Measurements from ENCODE around the gene GOLT1A. TPM values are rescaled to one million over a fixed set of nuclear protein-coding genes. Genes with fewer than 3 reads are reported as not detected.

GOLT1A gene
- total and polyA plus RNA-seq, 2 donors, result 0.47 to 1.4 TPM

DNA sequence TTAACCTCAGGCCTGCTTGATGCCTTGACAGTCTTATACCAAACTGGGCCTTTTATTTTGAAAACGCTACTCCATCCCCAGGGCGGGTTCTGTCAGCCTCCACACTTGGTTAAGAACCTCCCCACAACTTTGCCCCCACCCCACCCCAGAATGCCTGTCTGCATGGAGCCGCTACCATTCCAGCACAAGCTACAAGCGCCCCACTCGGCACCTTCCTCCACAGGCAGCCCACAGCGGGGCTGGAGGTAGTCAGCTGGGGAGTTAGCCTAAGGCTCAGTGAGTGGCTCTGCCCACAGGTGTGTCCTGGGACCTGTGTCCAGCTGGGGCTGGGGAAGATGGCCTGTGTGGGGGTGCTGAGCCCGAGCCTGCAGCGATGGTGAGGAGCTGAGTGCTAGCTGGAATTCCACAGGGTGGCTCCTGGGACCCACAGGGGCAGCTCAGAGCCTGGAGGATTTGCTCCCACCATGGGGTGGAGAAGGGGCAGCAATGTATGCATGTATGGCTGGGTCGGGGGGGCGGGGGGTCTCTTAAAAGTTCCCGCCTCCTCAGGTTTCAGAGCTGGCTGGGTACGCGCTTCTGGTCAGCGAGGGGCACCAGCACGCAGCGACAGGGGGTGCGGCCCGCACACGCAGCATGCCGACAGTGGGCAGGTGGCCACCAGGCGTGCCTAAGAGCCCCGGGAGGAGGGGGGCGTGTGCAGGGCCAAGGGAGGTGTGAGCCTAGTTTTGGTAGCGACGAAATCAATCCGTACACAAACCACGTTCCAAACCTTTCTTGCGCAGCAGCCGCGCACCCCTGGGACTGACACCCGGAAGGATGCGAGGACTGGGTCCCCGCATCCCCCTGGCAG lies 62.9 kb downstream of the GOLT1A start:
- DNase-seq (ENCODE audit: low read depth in 6 of 9, low spot score in 9 of 9), result peak in 1 of 9 donors; percentile 10
- no peaks in the 10 kb centered on the region for H3K9me3 ChIP-seq (ENCODE audit: control insufficient read depth in 2 of 2, insufficient read depth in 1 of 2, low read length in 1 of 2)
- H3K27me3 ChIP-seq (ENCODE audit: control insufficient read depth in 2 of 2, insufficient read depth in 1 of 2, low read length in 1 of 2), result peaks cover 11 to 55% of the 10 kb centered on the region in 2 donors
- WGBS, result 52% methylated on average over 33 of the region's 33 CpGs
- H3K27ac ChIP-seq (ENCODE audit: low read depth in 1 of 2, low read length in 1 of 2), result no peak overlapping the region
- H3K4me3 ChIP-seq (ENCODE audit: low read length in 2 of 2), result peak overlapping the region; percentile 42 to 61
- peaks cover 2 to 11% of the 10 kb centered on the region in 2 donors for H3K4me1 ChIP-seq (ENCODE audit: control insufficient read depth in 2 of 2, insufficient read depth in 2 of 2, low read length in 2 of 2)
- no peaks in the 10 kb centered on the region for H3K36me3 ChIP-seq (ENCODE audit: control insufficient read depth in 2 of 2, insufficient read depth in 2 of 2, low read length in 1 of 2)

DNA sequence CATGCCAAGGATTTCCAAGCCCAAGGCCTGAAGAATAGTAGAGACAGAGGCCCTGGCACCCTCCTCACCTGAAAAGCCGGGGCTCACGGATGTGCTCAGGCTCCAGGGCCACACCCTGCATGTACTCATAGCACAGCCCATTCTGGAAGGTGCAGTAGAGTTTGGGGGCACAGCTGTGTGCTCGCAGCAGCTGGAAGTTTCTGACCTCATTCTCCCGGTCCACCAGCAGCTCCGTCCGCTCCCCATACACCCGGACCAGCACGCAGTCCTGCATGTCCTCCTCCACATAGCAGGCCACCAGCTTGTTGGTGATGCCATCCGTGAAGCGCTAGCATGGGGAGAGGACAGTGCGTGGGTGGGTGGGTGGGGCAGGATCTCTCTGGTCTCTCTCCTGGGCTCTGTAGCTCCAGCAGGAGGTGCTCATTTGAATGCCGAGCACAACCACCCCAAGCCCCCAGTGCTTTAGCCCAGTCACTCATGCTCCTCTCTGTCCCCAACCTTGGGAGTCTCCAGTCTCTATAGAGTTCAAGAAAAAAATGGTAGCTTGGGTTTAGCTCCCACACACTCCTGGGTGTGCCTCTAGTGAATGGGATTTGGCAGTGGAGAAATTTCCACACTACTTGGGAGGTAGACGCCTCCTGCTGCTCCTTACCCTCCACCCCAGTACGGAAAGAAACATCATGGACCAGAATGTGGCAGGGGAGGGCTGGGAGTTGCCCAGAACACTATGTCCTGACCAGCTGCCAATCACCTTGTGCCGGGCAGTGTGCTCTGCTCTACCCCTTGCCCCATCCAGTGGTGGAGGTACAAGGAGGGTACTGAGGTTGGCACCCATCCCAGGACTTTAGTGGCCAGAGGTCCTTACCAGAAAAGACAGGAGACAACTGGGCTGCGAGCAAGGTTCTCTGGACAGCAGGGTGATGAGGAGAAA lies 63.9 kb downstream of the GOLT1A start:
- H3K27me3 ChIP-seq (ENCODE audit: control insufficient read depth in 2 of 2, insufficient read depth in 1 of 2, low read length in 1 of 2), result peaks cover 11 to 52% of the 10 kb centered on the region in 2 donors
- H3K27ac ChIP-seq (ENCODE audit: low read depth in 1 of 2, low read length in 1 of 2), result no peak overlapping the region
- no peaks in the 10 kb centered on the region for H3K36me3 ChIP-seq (ENCODE audit: control insufficient read depth in 2 of 2, insufficient read depth in 2 of 2, low read length in 1 of 2)
- 95% methylated on average over 16 of the region's 16 CpGs for WGBS
- H3K9me3 ChIP-seq (ENCODE audit: control insufficient read depth in 2 of 2, insufficient read depth in 1 of 2, low read length in 1 of 2), result no peaks in the 10 kb centered on the region
- DNase-seq (ENCODE audit: low read depth in 6 of 9, low spot score in 9 of 9), result no peak
- H3K4me3 ChIP-seq (ENCODE audit: low read length in 2 of 2), result no peak overlapping the region
- H3K4me1 ChIP-seq (ENCODE audit: control insufficient read depth in 2 of 2, insufficient read depth in 2 of 2, low read length in 2 of 2), result peaks cover 2 to 11% of the 10 kb centered on the region in 2 donors

DNA sequence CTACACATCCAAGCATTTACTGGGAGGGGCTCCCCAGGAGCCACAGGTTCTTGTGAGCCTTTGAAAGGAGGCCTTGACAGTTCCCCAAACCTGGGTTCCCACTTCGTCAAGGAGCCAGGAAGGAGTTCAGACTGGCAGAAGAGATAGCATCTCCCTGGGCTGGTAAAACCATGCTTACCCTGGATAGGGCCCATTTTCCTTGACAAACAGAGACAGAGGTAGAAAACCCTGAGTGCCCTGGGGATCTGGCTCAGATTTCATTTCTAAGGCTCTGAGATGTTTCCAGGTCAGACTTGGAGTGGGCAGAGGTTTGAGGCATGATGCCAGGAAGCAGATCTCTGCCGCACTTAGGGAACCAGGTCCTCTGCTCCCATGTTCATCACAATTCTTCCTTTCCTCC lies 64.7 kb downstream of the GOLT1A start:
- Histone ChIP-seq H3K9me3 (ENCODE audit: control insufficient read depth in 2 of 2, insufficient read depth in 1 of 2, low read length in 1 of 2) (no peaks in the 10 kb centered on the region), H3K27me3 (ENCODE audit: control insufficient read depth in 2 of 2, insufficient read depth in 1 of 2, low read length in 1 of 2) (peaks cover 11 to 46% of the 10 kb centered on the region in 2 donors), H3K27ac (ENCODE audit: low read depth in 1 of 2, low read length in 1 of 2) (no peak overlapping the region), H3K4me1 (ENCODE audit: control insufficient read depth in 2 of 2, insufficient read depth in 2 of 2, low read length in 2 of 2) (peaks cover 2 to 11% of the 10 kb centered on the region in 2 donors), H3K36me3 (ENCODE audit: control insufficient read depth in 2 of 2, insufficient read depth in 2 of 2, low read length in 1 of 2) (no peaks in the 10 kb centered on the region), H3K4me3 (ENCODE audit: low read length in 2 of 2) (no peak overlapping the region)
- 78% methylated on average over 2 of the region's 2 CpGs for WGBS
- DNase-seq (ENCODE audit: low read depth in 6 of 9, low spot score in 9 of 9), result no peak

Other genes with a start within 250 kb of the GOLT1A start
- 2.2 TPM for gene SOX13, start 140.9 kb downstream of the GOLT1A start, total RNA-seq
- gene SOX13, start 140.9 kb downstream of the GOLT1A start, polyA plus RNA-seq, result 3.8 TPM
- gene ETNK2, start 61.9 kb downstream of the GOLT1A start, total RNA-seq, result 5.0 TPM
- 9.8 TPM for gene ETNK2, start 61.9 kb downstream of the GOLT1A start, polyA plus RNA-seq
- 0.66 TPM for gene REN, start 47.7 kb downstream of the GOLT1A start, total RNA-seq
- 1.9 TPM for gene REN, start 47.7 kb downstream of the GOLT1A start, polyA plus RNA-seq
- gene KISS1, start 17.5 kb downstream of the GOLT1A start, total RNA-seq, result 0.90 TPM
- gene KISS1, start 17.5 kb downstream of the GOLT1A start, polyA plus RNA-seq, result 4.3 TPM
- 0.47 TPM for gene PLEKHA6, start 145.9 kb upstream of the GOLT1A start, total RNA-seq
- gene PLEKHA6, start 145.9 kb upstream of the GOLT1A start, polyA plus RNA-seq, result 1.4 TPM
- 29.8 TPM for gene PPP1R15B, start 197.8 kb upstream of the GOLT1A start, total RNA-seq
- gene PPP1R15B, start 197.8 kb upstream of the GOLT1A start, polyA plus RNA-seq, result 26.2 TPM

Measured in thymus (tissue), 11 donors.